Skeletal muscle tissue (tissue), 4 donors: ENCODE results near the gene NEK7. TPM values are rescaled to one million over a fixed set of nuclear protein-coding genes. Genes with fewer than 3 reads are reported as not detected.

Experiments
- H3K27ac ChIP-seq: one replicate; pipeline ENCODE4 v1.7.0; 2013; ENCODE audit warnings: mild to moderate bottlenecking, low read depth, low read length, inconsistent platforms
- H3K27me3 ChIP-seq, 3 donors: one replicate each; pipeline ENCODE4 v1.7.0; 2013; ENCODE audit warnings: low read length in 3 of 3; ENCODE audit not compliant: control insufficient read depth in 3 of 3, insufficient read depth in 3 of 3
- H3K36me3 ChIP-seq, 3 donors: one replicate each; pipeline ENCODE4 v1.7.0; 2013; ENCODE audit warnings: low read length in 3 of 3; ENCODE audit not compliant: control insufficient read depth in 3 of 3, insufficient read depth in 3 of 3
- H3K4me1 ChIP-seq, 3 donors: one replicate each; pipeline ENCODE4 v1.7.0; 2013; ENCODE audit warnings: low read length in 3 of 3, mild to moderate bottlenecking in 3 of 3; ENCODE audit not compliant: control insufficient read depth in 3 of 3, insufficient read depth in 3 of 3
- H3K4me3 ChIP-seq, 3 donors: one replicate each; pipeline ENCODE4 v1.7.0; 2013; ENCODE audit warnings: low read length in 3 of 3
- H3K9ac ChIP-seq, 3 donors: one replicate each; pipeline ENCODE4 v1.7.0; 2013; ENCODE audit warnings: low read length in 3 of 3, mild to moderate bottlenecking in 3 of 3, moderate library complexity in 2 of 3, low read depth in 1 of 3
- H3K9me3 ChIP-seq, 3 donors: one replicate each; pipeline ENCODE4 v1.7.0; 2013; ENCODE audit warnings: low read length in 3 of 3; ENCODE audit not compliant: control insufficient read depth in 3 of 3
- total RNA-seq: library from RNA; depleted of rRNA; stranded (reverse); fragments of >200 nt; gene quantifications from one replicate; pipeline ENCODE4 v1.2.3, GENCODE V29; 2014
- donor health status: Osteomylitis.

Gene NEK7
- total RNA-seq, 1 donor from 2014 or later: 52.7 TPM

DNA sequence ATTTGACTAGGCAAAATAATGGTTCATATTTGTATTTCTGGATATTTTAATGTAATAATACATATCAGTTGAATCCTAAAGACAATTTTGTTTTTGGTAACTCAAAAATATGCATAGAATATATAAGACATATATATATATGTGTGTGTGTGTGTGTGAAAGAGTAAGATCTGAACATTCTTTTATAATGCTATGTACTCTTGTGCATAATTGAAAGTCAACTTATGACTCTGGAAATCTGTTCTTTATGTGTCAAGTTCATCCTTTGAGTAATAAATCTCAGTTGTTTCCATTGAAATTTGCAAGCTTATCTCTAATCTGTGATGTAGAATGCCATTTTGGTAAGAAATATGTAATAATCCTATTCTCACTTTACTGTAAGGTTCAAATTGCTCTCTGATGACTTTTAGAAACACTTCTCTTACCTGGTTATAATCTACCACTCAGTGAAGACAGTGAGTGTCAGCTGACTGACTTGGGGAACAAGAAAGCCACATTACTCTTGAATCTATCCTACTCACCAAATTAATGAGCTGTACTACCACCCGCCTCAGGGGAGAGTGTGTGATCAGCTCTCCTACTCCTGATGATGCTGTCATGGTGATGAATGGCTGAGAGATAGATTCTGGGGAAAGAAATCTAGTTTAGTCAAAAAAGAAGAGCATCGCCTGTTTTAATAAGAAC lies 15.0 kb upstream of the NEK7 start:
- H3K27me3 ChIP-seq: no peaks in the 10 kb centered on the region
- no peak overlapping the region for H3K9ac ChIP-seq
- no peaks in the 10 kb centered on the region for H3K9me3 ChIP-seq
- no peak overlapping the region for H3K27ac ChIP-seq
- H3K36me3 ChIP-seq: no peaks in the 10 kb centered on the region
- H3K4me3 ChIP-seq: no peak overlapping the region
- H3K4me1 ChIP-seq: no peaks in the 10 kb centered on the region

DNA sequence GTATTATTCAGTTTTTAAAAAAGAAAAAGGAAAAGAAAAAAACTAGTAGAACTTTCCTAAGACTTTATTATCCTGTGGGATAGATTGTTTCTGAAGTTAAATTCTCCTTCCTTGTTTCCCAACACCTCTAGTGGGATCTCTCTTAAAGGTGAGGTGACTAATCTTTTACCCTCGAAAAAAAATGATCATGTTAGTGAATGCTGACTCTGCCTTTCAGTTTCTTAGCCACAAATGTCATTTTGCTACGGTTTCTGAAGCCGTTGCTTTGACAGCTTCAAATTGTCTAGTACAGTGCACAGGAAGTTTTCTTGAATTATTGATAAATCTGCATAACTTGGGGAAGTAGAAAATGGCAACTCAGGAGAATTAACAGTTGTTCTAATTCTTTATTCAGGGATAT lies 13.0 kb upstream of the NEK7 start:
- H3K9ac ChIP-seq: no peak overlapping the region
- no peak overlapping the region for H3K4me3 ChIP-seq
- no peaks in the 10 kb centered on the region for H3K4me1 ChIP-seq
- no peak overlapping the region for H3K27ac ChIP-seq
- no peaks in the 10 kb centered on the region for H3K27me3 ChIP-seq
- H3K9me3 ChIP-seq: no peaks in the 10 kb centered on the region
- no peaks in the 10 kb centered on the region for H3K36me3 ChIP-seq

DNA sequence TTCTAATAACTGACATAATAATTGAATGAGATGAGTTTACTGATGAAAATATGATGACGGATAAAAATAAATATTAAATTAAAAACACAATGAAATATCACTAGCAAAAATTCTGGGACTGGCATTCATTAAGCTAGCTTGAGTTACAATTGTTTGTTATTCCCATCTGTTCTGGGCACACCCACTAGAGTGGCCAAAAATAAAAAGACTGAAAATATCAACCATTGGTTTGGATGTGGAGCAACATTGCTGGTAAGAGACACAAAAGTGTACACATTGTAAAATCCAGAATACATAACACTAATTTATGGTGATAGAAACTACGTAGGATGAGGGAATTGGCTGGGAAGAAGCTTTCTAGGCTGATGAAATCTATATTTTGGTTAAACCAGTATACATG lies 9.6 kb upstream of the NEK7 start:
- Histone ChIP-seq H3K36me3 (no peaks in the 10 kb centered on the region), H3K4me3 (no peak overlapping the region), H3K27ac (no peak overlapping the region), H3K4me1 (no peaks in the 10 kb centered on the region), H3K9ac (no peak overlapping the region), H3K27me3 (no peaks in the 10 kb centered on the region), H3K9me3 (no peaks in the 10 kb centered on the region)

DNA sequence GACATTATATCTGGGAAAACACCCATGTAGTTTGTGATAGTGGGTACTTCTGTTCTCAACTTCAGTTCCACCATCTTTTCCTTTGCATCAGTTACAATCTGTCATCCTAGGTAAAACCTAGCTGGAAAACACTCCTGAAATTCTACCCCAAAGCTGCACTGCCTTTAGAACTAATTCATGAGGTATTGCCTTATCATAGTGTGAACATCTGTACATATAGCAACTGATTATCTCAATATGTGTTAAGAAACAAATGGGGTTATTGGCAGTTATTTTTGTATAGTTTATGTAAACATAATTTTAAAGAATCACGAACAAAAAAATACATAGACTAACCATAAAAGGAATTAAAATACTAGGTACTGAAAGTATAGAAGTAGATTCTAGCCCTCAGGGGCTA lies 6.4 kb upstream of the NEK7 start:
- Histone ChIP-seq H3K27me3 (no peaks in the 10 kb centered on the region), H3K9ac (no peak overlapping the region), H3K4me1 (peaks cover 10 to 23% (median 13%) of the 10 kb centered on the region in 3 donors), H3K9me3 (no peaks in the 10 kb centered on the region), H3K27ac (no peak overlapping the region), H3K36me3 (no peaks in the 10 kb centered on the region), H3K4me3 (no peak overlapping the region)

DNA sequence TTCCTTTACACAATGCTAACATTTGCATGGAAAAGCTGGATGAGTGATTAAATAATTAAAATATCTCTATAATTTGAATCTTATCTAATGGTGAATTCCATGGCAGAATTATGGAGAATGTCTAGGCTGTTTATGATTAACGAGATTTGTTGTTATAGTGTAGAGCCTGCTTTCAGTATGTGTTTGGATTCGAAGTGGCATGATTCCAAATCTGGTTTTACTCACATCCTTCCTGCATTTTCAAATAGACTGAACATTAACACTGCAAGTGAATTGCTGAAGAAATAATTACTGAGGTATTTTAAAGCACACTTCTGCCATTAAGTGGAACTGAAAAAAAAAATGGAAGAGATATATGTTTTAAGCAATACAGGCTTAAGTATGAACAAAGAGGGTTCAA lies 5.1 kb upstream of the NEK7 start:
- H3K4me1 ChIP-seq: peaks cover 10 to 25% (median 17%) of the 10 kb centered on the region in 3 donors
- no peaks in the 10 kb centered on the region for H3K27me3 ChIP-seq
- H3K9ac ChIP-seq: no peak overlapping the region
- no peaks in the 10 kb centered on the region for H3K9me3 ChIP-seq
- no peaks in the 10 kb centered on the region for H3K36me3 ChIP-seq
- no peak overlapping the region for H3K27ac ChIP-seq
- H3K4me3 ChIP-seq: no peak overlapping the region

DNA sequence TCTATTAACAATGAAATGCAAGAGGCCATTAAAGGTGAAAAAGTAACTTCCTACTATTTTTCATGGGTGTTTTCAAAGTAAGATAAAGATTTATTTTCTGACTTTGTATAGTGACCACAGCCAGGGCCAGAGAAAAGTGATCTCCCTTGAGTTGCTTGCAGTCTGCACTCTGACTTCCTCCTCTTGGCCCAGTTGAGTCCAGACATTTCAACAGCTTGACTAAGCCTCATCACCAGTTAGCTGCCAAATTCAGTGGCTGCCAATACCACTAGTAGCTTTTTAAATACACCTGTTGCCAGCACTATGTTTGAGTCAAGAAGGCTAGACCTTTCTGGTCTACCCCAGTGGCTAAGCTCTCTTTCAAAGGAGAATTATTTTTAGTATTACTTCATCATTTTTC lies 3.7 kb upstream of the NEK7 start:
- Histone ChIP-seq H3K4me3 (no peak overlapping the region), H3K4me1 (peaks cover 13 to 31% (median 22%) of the 10 kb centered on the region in 3 donors), H3K27me3 (no peaks in the 10 kb centered on the region), H3K36me3 (no peaks in the 10 kb centered on the region), H3K9me3 (no peaks in the 10 kb centered on the region), H3K9ac (no peak overlapping the region), H3K27ac (peak overlapping the region; percentile 75)

DNA sequence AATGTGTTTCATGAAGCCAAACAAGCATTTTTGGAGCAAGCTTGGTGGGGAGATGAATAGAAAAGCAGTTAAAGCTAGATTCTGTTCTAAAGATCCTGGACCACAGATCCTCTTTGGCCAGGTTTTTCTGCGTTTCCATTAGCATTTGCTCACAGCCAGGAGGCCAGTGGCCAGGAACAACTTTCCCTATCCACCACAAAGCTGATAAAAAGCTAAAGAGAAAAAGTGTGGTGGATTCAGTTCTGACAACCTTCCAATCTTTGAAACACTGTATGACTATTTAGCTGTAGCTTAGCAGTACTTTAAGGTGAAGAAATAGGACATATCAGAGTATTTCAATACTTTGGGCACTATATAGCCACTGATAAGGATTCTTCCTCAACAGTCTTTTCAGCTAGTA lies 3.0 kb upstream of the NEK7 start:
- no peaks in the 10 kb centered on the region for H3K9me3 ChIP-seq
- H3K4me3 ChIP-seq: no peak overlapping the region
- peaks cover 19 to 38% (median 25%) of the 10 kb centered on the region in 3 donors for H3K4me1 ChIP-seq
- no peaks in the 10 kb centered on the region for H3K36me3 ChIP-seq
- H3K27me3 ChIP-seq: no peaks in the 10 kb centered on the region
- peak overlapping the region; percentile 75 for H3K27ac ChIP-seq
- no peak overlapping the region for H3K9ac ChIP-seq

DNA sequence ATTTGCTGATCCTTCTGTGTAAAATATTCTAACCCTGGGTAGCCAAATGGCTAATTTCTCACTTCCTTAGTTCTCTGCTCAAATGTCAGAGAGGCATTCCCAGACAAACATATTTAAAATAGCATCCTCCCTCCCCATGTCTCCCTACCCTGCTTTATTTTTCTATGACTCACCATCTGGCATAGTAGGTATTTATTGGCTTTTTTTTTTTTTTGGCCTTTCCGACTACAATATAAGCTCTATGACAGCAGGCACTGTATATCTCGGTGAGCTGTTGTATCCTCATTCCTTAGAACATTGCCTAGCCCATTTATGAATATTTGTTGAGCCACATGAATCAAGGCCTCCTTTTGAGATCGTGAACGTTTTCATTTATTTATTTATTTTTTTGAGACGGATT lies 1.5 kb upstream of the NEK7 start:
- H3K9ac ChIP-seq: no peak overlapping the region
- peaks cover 25 to 42% (median 25%) of the 10 kb centered on the region in 3 donors for H3K4me1 ChIP-seq
- no peaks in the 10 kb centered on the region for H3K36me3 ChIP-seq
- no peak overlapping the region for H3K4me3 ChIP-seq
- H3K27me3 ChIP-seq: no peaks in the 10 kb centered on the region
- H3K27ac ChIP-seq: no peak overlapping the region
- H3K9me3 ChIP-seq: no peaks in the 10 kb centered on the region

DNA sequence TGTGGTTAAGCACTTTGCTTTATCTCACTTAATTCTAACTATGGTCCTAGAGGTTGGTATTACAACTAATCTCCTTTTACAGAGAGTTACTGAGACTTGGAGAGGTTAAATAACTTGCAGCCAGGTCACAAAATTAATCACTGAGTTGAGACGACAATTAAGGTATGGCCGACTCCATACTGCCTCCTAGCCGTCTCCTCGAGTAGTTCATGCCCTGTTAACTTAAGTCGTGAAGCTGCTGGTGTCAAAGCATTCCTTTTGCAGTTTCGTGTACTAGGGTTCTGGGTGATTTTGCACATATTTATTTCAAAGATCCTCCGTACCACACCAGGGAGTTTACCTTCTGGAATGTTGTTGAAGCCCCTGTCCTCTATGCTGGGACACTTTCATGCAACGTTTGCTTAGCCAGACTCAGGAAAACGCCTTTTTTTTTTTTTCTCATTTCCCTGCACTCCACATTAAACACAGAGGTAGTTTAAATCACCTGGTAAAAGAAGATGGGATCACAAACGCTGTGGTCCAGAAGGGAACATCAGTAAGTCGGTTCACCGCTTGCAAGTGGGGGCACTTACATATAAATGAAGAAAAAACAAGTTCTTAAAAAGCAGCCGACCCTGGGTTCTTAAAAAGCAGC lies 570 bp upstream of the NEK7 start:
- Histone ChIP-seq H3K9me3 (no peaks in the 10 kb centered on the region), H3K27ac (peak overlapping the region; percentile 95), H3K36me3 (no peaks in the 10 kb centered on the region)

DNA sequence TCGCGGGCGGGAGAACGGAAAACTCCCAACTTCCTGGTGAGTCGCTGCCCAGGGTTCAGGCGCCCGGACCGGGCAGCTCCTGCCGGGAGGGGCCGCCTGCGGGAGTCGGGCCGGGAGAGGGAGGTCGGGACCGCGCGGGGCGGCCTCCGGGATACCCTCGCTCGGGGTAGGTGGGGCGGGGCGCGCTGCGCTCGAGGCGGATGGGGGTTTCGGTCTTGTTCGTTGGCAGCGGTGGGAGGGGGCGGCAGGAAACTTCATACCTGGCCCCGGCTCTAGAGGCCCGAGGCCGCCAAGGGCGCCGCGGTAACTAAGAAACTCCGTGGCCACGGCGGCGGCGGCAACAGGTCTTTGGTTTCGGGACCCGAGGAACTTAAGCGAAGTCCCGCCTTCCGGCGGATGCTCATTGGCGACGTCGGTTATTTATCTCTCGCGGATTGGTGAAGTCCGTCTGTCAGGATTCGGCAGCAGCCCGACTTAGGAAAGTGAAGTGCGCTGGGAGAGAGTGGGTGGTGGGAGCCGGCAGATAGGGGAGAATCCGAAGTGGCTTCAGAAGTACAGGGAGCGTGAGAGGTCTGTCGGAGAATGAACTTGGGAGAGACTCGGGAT lies 546 bp downstream of the NEK7 start:
- Histone ChIP-seq H3K9me3 (no peaks in the 10 kb centered on the region), H3K27me3 (no peaks in the 10 kb centered on the region), H3K36me3 (no peaks in the 10 kb centered on the region), H3K4me3 (peak overlapping the region; percentile 72 to 88 (median 84)), H3K27ac (peak overlapping the region; percentile 95), H3K4me1 (peaks cover 24 to 42% (median 35%) of the 10 kb centered on the region in 3 donors), H3K9ac (peak overlapping the region; percentile 78 to 87 (median 84))

More for the DNA sequence above, 570 bp upstream of the NEK7 start:
- Histone ChIP-seq H3K4me1 (peaks cover 25 to 42% (median 28%) of the 10 kb centered on the region in 3 donors), H3K27me3 (no peaks in the 10 kb centered on the region), H3K9ac (peak overlapping the region; percentile 78 to 87 (median 82)), H3K4me3 (peak overlapping the region; percentile 72 to 88 (median 84))
